ENCODE data around the gene TBX20.

- no peak for TF ChIP-seq EP300 (IDR thresholded peaks at IDR 0.05; ENCODE audit: low read depth in 2 of 2, low read length in 2 of 2)
- no peak for TF ChIP-seq EP300 (CRISPR knock-in tag; IDR thresholded peaks at IDR 0.05; ENCODE audit: borderline replicate concordance)
- no peak for TF ChIP-seq POLR2AphosphoS2 (IDR thresholded peaks at IDR 0.05; ENCODE audit: low read depth, low read length)
- TF ChIP-seq NR3C1 (CRISPR knock-in tag; IDR thresholded peaks at IDR 0.05): no peak
- no peak for TF ChIP-seq FOXP4 (CRISPR knock-in tag; IDR thresholded peaks at IDR 0.05)
- no peak for TF ChIP-seq CTCF (CRISPR knock-in tag; IDR thresholded peaks at IDR 0.05)
- TF ChIP-seq ATF7 (IDR thresholded peaks at IDR 0.05): no peak
- TF ChIP-seq ATF7 (CRISPR knock-in tag; IDR thresholded peaks at IDR 0.05): no peak
- no peak for TF ChIP-seq ESRRA (CRISPR knock-in tag; IDR thresholded peaks at IDR 0.05; ENCODE audit: low read depth)
- no peak for TF ChIP-seq ZNF205 (CRISPR knock-in tag; IDR thresholded peaks at IDR 0.05)
- TF ChIP-seq ZNF263 (CRISPR knock-in tag; IDR thresholded peaks at IDR 0.05): no peak
- no peak for TF ChIP-seq SP1 (IDR thresholded peaks at IDR 0.05)
- TF ChIP-seq SP1 (CRISPR knock-in tag; IDR thresholded peaks at IDR 0.05): no peak
- TF ChIP-seq MYC (CRISPR knock-in tag; IDR thresholded peaks at IDR 0.05; ENCODE audit: borderline replicate concordance): no peak
- no peak for TF ChIP-seq TP53 (CRISPR knock-in tag; conservative IDR thresholded peaks at IDR 0.05)
- TF ChIP-seq ATF3 (CRISPR knock-in tag; IDR thresholded peaks at IDR 0.05): no peak
- TF ChIP-seq RAD21 (CRISPR knock-in tag; IDR thresholded peaks at IDR 0.05): no peak
Observed at GRCh38 chr7:35253710-35254495, at the start of gene TBX20.
